Measurements from ENCODE around the gene THOC5. TPM values are rescaled to one million over a fixed set of nuclear protein-coding genes. Genes with fewer than 3 reads are reported as not detected.

THOC5 gene
- total RNA-seq, 1 experiment from 2014 or later: 74.4 TPM

DNA sequence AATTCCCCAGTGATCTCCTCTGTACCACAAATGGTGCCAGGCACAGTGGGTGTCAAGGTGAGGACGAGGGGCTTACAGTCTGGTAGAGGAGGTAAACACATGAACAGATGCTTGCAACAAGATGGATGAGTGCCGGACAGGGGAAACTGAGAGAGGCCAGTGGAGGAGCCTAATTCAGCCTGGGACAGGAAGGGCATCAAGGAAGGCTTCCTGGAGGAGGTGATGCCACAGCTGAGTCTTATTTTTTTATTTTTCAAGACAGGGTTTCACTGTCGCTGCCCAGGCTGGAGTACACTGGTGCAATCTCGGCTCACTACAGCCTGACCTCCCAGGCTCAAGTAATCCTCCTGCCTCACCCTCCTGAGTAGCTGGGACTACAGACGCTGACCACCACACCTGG lies 92.3 kb downstream of the THOC5 start:
- CTCF ChIA-PET: no interaction called here
- H3K27ac ChIP-seq (ENCODE audit: low read length): no peak overlapping the region
- no peak for TF ChIP-seq SIN3A (IDR thresholded peaks at IDR 0.05; ENCODE audit: borderline replicate concordance, insufficient read depth, low read depth, low read length)
- TF ChIP-seq, protein P1, sequence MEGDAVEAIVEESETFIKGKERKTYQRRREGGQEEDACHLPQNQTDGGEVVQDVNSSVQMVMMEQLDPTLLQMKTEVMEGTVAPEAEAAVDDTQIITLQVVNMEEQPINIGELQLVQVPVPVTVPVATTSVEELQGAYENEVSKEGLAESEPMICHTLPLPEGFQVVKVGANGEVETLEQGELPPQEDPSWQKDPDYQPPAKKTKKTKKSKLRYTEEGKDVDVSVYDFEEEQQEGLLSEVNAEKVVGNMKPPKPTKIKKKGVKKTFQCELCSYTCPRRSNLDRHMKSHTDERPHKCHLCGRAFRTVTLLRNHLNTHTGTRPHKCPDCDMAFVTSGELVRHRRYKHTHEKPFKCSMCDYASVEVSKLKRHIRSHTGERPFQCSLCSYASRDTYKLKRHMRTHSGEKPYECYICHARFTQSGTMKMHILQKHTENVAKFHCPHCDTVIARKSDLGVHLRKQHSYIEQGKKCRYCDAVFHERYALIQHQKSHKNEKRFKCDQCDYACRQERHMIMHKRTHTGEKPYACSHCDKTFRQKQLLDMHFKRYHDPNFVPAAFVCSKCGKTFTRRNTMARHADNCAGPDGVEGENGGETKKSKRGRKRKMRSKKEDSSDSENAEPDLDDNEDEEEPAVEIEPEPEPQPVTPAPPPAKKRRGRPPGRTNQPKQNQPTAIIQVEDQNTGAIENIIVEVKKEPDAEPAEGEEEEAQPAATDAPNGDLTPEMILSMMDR (IDR thresholded peaks at IDR 0.05): no peak
- TF ChIP-seq TCF7L2 (IDR thresholded peaks at IDR 0.05; ENCODE audit: low read depth, low read length): no peak
- no peak for TF ChIP-seq POLR2AphosphoS5 (IDR thresholded peaks at IDR 0.05; ENCODE audit: low read depth, low read length)
- TF ChIP-seq, protein P2, sequence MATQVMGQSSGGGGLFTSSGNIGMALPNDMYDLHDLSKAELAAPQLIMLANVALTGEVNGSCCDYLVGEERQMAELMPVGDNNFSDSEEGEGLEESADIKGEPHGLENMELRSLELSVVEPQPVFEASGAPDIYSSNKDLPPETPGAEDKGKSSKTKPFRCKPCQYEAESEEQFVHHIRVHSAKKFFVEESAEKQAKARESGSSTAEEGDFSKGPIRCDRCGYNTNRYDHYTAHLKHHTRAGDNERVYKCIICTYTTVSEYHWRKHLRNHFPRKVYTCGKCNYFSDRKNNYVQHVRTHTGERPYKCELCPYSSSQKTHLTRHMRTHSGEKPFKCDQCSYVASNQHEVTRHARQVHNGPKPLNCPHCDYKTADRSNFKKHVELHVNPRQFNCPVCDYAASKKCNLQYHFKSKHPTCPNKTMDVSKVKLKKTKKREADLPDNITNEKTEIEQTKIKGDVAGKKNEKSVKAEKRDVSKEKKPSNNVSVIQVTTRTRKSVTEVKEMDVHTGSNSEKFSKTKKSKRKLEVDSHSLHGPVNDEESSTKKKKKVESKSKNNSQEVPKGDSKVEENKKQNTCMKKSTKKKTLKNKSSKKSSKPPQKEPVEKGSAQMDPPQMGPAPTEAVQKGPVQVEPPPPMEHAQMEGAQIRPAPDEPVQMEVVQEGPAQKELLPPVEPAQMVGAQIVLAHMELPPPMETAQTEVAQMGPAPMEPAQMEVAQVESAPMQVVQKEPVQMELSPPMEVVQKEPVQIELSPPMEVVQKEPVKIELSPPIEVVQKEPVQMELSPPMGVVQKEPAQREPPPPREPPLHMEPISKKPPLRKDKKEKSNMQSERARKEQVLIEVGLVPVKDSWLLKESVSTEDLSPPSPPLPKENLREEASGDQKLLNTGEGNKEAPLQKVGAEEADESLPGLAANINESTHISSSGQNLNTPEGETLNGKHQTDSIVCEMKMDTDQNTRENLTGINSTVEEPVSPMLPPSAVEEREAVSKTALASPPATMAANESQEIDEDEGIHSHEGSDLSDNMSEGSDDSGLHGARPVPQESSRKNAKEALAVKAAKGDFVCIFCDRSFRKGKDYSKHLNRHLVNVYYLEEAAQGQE (IDR thresholded peaks at IDR 0.05; ENCODE audit: insufficient read depth in 1 of 2, low read depth in 2 of 2, low read length in 1 of 2): no peak

DNA sequence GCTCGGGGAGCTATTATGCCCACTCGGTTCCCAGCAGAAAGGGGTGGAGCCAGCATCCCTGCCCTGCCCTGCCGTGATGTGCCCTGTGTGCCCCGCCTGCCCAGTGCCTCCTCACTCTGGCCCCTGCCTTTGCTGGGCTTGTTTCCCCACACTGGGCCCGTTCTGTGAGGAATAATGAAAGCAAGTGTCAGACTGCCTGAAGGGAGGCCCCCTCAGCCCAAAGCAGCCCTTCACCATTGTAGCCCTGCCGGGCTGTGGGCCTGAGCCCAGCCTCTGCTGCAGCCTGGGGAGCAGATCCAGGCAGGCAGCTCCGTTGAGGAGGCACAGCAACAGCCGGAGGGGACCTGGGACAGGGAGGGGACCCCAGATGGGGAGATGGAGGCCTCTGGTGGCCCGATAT lies 93.8 kb downstream of the THOC5 start:
- CTCF ChIA-PET: no interaction called here
- H3K27me3 ChIP-seq (ENCODE audit: control insufficient read depth, insufficient read depth, low read length): no peaks in the 10 kb centered on the region
- H3K4me1 ChIP-seq (ENCODE audit: control insufficient read depth, insufficient read depth, low read length): no peaks in the 10 kb centered on the region
- in situ Hi-C loops (cut with HindIII; ENCODE audit: low pct_unique_long_range_greater_than_20kb, low sequenced_read_pairs) (no loop called here), intact Hi-C loops (cut with micrococcal nuclease; ENCODE audit: unreplicated experiment) (no loop called here)
- no TSS peak for BruUV-seq (replicated peaks)
- ATAC-seq (no peak), DNase-seq (ENCODE audit: low read depth, low spot score) (no peak)
- no peaks in the 10 kb centered on the region for H3K9me3 ChIP-seq (ENCODE audit: control insufficient read depth, insufficient read depth, low read depth, low read length)
- no peak for TF ChIP-seq TCF7L2 (IDR thresholded peaks at IDR 0.05; ENCODE audit: low read depth, low read length)
- TF ChIP-seq, protein P2 (IDR thresholded peaks at IDR 0.05; ENCODE audit: insufficient read depth in 1 of 2, low read depth in 2 of 2, low read length in 1 of 2): no peak
- TF ChIP-seq POLR2AphosphoS5 (IDR thresholded peaks at IDR 0.05; ENCODE audit: low read depth, low read length): no peak
- no peak for TF ChIP-seq SIN3A (IDR thresholded peaks at IDR 0.05; ENCODE audit: borderline replicate concordance, insufficient read depth, low read depth, low read length)
- TF ChIP-seq, protein P1 (IDR thresholded peaks at IDR 0.05): no peak
- no peak overlapping the region for H3K27ac ChIP-seq (ENCODE audit: low read length)
- no peak overlapping the region for H3K4me3 ChIP-seq (ENCODE audit: low read depth in 2 of 2, low read length in 2 of 2)
- no peaks in the 10 kb centered on the region for H3K36me3 ChIP-seq (ENCODE audit: control insufficient read depth, insufficient read depth, low read length)
- POLR2A ChIA-PET: no interaction called here

More for the DNA sequence above, 92.3 kb downstream of the THOC5 start:
- Histone ChIP-seq H3K36me3 (ENCODE audit: control insufficient read depth, insufficient read depth, low read length) (no peaks in the 10 kb centered on the region), H3K4me3 (ENCODE audit: low read depth in 2 of 2, low read length in 2 of 2) (no peak overlapping the region), H3K27me3 (ENCODE audit: control insufficient read depth, insufficient read depth, low read length) (no peaks in the 10 kb centered on the region), H3K4me1 (ENCODE audit: control insufficient read depth, insufficient read depth, low read length) (no peaks in the 10 kb centered on the region), H3K9me3 (ENCODE audit: control insufficient read depth, insufficient read depth, low read depth, low read length) (no peaks in the 10 kb centered on the region)
- intact Hi-C loops (cut with micrococcal nuclease; ENCODE audit: unreplicated experiment): no loop called here
- no peak for ATAC-seq
- in situ Hi-C loops (cut with HindIII; ENCODE audit: low pct_unique_long_range_greater_than_20kb, low sequenced_read_pairs): no loop called here
- POLR2A ChIA-PET: no interaction called here
- DNase-seq (ENCODE audit: low read depth, low spot score): no peak
- no TSS peak for BruUV-seq (replicated peaks)

Measured in Panc1 (cell line).